H9 (cell line): Measurements from ENCODE around the gene TRMT44. TPM values are rescaled to one million over a fixed set of nuclear protein-coding genes. Genes with fewer than 3 reads are reported as not detected.

ENCODE experiments used
- DNase-seq: peaks from one replicate; pipeline ENCODE4 v3.0.0-alpha.2; 2017
- H2AFZ ChIP-seq: one replicate; pipeline ENCODE4 v1.6.1; 2013; ENCODE audit warnings: mild to moderate bottlenecking, low read length, control low read depth, moderate library complexity
- H2AK5ac ChIP-seq: 2 replicates; pipeline ENCODE4 v1.6.1; 2013; ENCODE audit warnings: low read length, control low read depth, mixed read lengths; ENCODE audit not compliant: insufficient read length
- H2BK120ac ChIP-seq: one replicate; pipeline ENCODE4 v1.6.1; 2013; ENCODE audit warnings: low read depth, mild to moderate bottlenecking, low read length, control low read depth, inconsistent platforms; ENCODE audit not compliant: poor library complexity, severe bottlenecking
- H2BK12ac ChIP-seq: 2 replicates; pipeline ENCODE4 v1.6.1; 2013; ENCODE audit warnings: low read length, control low read depth, mixed read lengths, low read depth; ENCODE audit not compliant: insufficient read length
- H2BK15ac ChIP-seq: 2 replicates; pipeline ENCODE4 v1.6.1; 2013; ENCODE audit warnings: low read depth, low read length, control low read depth
- H2BK20ac ChIP-seq: one replicate; pipeline ENCODE4 v1.6.1; 2013; ENCODE audit warnings: low read depth, mild to moderate bottlenecking, low read length, control low read depth, inconsistent platforms; ENCODE audit not compliant: poor library complexity, severe bottlenecking
- H2BK5ac ChIP-seq: 2 replicates; pipeline ENCODE4 v1.6.1; 2013; ENCODE audit warnings: low read length, control low read depth, mixed read lengths; ENCODE audit not compliant: insufficient read length
- H3K14ac ChIP-seq: 2 replicates; pipeline ENCODE4 v1.6.1; 2013; ENCODE audit warnings: low read length, control low read depth; ENCODE audit not compliant: insufficient read depth
- H3K18ac ChIP-seq: 2 replicates; pipeline ENCODE4 v1.6.1; 2013; ENCODE audit warnings: low read depth, mild to moderate bottlenecking, mixed read lengths, low read length, control low read depth; ENCODE audit not compliant: insufficient read length
- H3K23ac ChIP-seq: 2 replicates; pipeline ENCODE4 v1.6.1; 2013; ENCODE audit warnings: low read length, control low read depth, mixed read lengths, low read depth; ENCODE audit not compliant: insufficient read length
- H3K23me2 ChIP-seq: 2 replicates; pipeline ENCODE4 v1.6.1; 2013; ENCODE audit warnings: low read depth, mild to moderate bottlenecking, mixed read lengths, low read length, control low read depth; ENCODE audit not compliant: insufficient read length, poor library complexity, severe bottlenecking
- H3K27ac ChIP-seq: 2 replicates; pipeline ENCODE4 v1.5.1; 2013; ENCODE audit warnings: low read length, control low read depth, mixed read lengths, low read depth; ENCODE audit not compliant: insufficient read length
- H3K27me3 ChIP-seq: 2 replicates; pipeline ENCODE4 v1.6.1; 2013; ENCODE audit warnings: low read length, control low read depth, inconsistent platforms; ENCODE audit not compliant: insufficient read depth
- H3K4ac ChIP-seq: 2 replicates; pipeline ENCODE4 v1.6.1; 2013; ENCODE audit warnings: low read depth, mild to moderate bottlenecking, control low read depth, inconsistent platforms, low read length, moderate library complexity
- H3K4me1 ChIP-seq: 2 replicates; pipeline ENCODE4 v1.6.1; 2013; ENCODE audit warnings: low read length, control low read depth, inconsistent platforms; ENCODE audit not compliant: insufficient read depth
- H3K4me2 ChIP-seq: 2 replicates; pipeline ENCODE4 v1.6.1; 2013; ENCODE audit warnings: low read length, control low read depth, mixed read lengths; ENCODE audit not compliant: insufficient read length, insufficient read depth
- H3K56ac ChIP-seq: 2 replicates; pipeline ENCODE4 v1.6.1; 2013; ENCODE audit warnings: low read depth, mild to moderate bottlenecking, mixed read lengths, low read length, control low read depth; ENCODE audit not compliant: insufficient read length
- H3K79me1 ChIP-seq: 2 replicates; pipeline ENCODE4 v1.6.1; 2013; ENCODE audit warnings: low read depth, mild to moderate bottlenecking, moderate library complexity, low read length, control low read depth, inconsistent platforms; ENCODE audit not compliant: insufficient read depth, poor library complexity, severe bottlenecking
- H3K79me2 ChIP-seq: 2 replicates; pipeline ENCODE4 v1.6.1; 2013; ENCODE audit warnings: low read length, control low read depth, inconsistent platforms; ENCODE audit not compliant: insufficient read depth
- H3K9ac ChIP-seq: 2 replicates; pipeline ENCODE4 v1.6.1; 2013; ENCODE audit warnings: low read length, control low read depth, mixed read lengths; ENCODE audit not compliant: insufficient read length; ENCODE audit errors: extremely low read depth
- H3K9me3 ChIP-seq: one replicate; pipeline ENCODE4 v1.6.1; 2013; ENCODE audit warnings: low read depth, low read length, inconsistent platforms; ENCODE audit not compliant: control insufficient read depth
- H3T11ph ChIP-seq: one replicate; pipeline ENCODE4 v1.6.1; 2013; ENCODE audit warnings: mild to moderate bottlenecking, low read length, control low read depth, inconsistent platforms
- H4K20me1 ChIP-seq: one replicate; pipeline ENCODE4 v1.6.1; 2013; ENCODE audit not compliant: control insufficient read depth, insufficient read length, insufficient read depth
- H4K5ac ChIP-seq: 2 replicates; pipeline ENCODE4 v1.6.1; 2013; ENCODE audit warnings: low read depth, mild to moderate bottlenecking, mixed read lengths, low read length, control low read depth; ENCODE audit not compliant: insufficient read length
- H4K8ac ChIP-seq: replicated peaks from 2 replicates; pipeline ENCODE4 v1.6.1; 2013; ENCODE audit warnings: low read length, control low read depth, mixed read lengths, low read depth; ENCODE audit not compliant: insufficient read length
- H4K91ac ChIP-seq: 2 replicates; pipeline ENCODE4 v1.6.1; 2013; ENCODE audit warnings: low read depth, mild to moderate bottlenecking, moderate library complexity, mixed read lengths, low read length, control low read depth; ENCODE audit not compliant: insufficient read length
- H3K27ac Mint-ChIP-seq, 3 experiments: 2 replicates in 2 of 3; 3 replicates in 1 of 3; pipeline ENCODE4 v1.8.0; 2020 to 2021; ENCODE audit warnings: mixed read lengths in 3 of 3, mild to moderate bottlenecking in 1 of 3, moderate library complexity in 1 of 3
- H3K27me3 Mint-ChIP-seq: 2 replicates; pipeline ENCODE4 v1.8.0; 2021; ENCODE audit warnings: low read depth, mild to moderate bottlenecking, moderate library complexity, mixed read lengths
- H3K36me3 Mint-ChIP-seq, 3 experiments: 2 replicates in 2 of 3; 3 replicates in 1 of 3; pipeline ENCODE4 v1.8.0; 2020 to 2021; ENCODE audit warnings: low read depth in 3 of 3, mixed read lengths in 3 of 3; ENCODE audit not compliant: insufficient read depth in 1 of 3
- H3K4me1 Mint-ChIP-seq, 2 experiments: 2 replicates each; pipeline ENCODE4 v1.8.0; 2020; ENCODE audit warnings: mixed read lengths in 2 of 2
- H3K4me3 Mint-ChIP-seq, 2 experiments: 2 replicates in 1 of 2; 3 replicates in 1 of 2; pipeline ENCODE4 v1.8.0; 2020 to 2021; ENCODE audit warnings: mild to moderate bottlenecking in 2 of 2, mixed read lengths in 2 of 2, moderate library complexity in 1 of 2
- H3K9me3 Mint-ChIP-seq, 2 experiments: 2 replicates in 1 of 2; 3 replicates in 1 of 2; pipeline ENCODE4 v1.8.0; 2020; ENCODE audit warnings: mild to moderate bottlenecking in 2 of 2, mixed read lengths in 2 of 2, moderate library complexity in 1 of 2
- WGBS: extraction: QIAGEN DNeasy Blood & Tissue Kit; methylation state at CpG from one replicate; pipeline ENCODE4 v1.1.7; 2013; ENCODE audit warnings: missing lambda C conversion rate, low lambda C conversion rate, mixed read lengths; ENCODE audit not compliant: insufficient read length; ENCODE audit errors: extremely low coverage; 5-methylcytosine and 5-hydroxymethylcytosine counted together
- total RNA-seq: library from RNA; stranded (reverse); gene quantifications from 2 replicates; pipeline ENCODE4 v1.2.1, GENCODE V29; 2021
- TF ChIP-seq, protein P1 (sequence below): fragments of 200-600 bp; sonication (generic); conservative IDR thresholded peaks from 3 replicates; pipeline ENCODE4 v1.8.0; 2021; ENCODE audit warnings: antibody characterized with exemption, mild to moderate bottlenecking

TRMT44 gene
- total RNA-seq, 1 experiment from 2014 or later, result 22.8 TPM

DNA sequence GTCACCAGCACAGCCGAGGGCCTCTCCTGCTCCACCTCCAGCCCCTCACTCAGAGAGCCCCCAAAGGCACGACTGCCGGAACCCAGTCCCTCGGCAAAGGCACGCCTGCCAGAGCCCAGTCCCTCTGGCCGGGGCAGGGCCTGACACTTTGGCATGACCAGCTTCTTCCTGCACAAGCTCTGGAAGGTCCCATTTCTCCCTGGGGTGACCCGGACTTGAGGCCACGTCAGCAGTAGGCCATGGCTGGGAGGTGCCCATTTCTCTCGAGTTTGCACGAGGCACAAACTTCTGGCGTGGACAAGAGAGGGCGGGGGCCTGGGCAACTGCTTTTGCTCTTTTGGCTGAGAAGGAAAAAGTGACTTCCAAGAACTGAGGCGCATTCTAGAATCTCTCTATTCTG is 77.4 kb downstream of the TRMT44 start:
- H3K14ac ChIP-seq, result no peak overlapping the region; the same call in 1 of the 2 replicates
- no peaks in the 10 kb centered on the region for H3K9me3 ChIP-seq
- H4K5ac ChIP-seq, result no peak overlapping the region
- no peak overlapping the region for H2AK5ac ChIP-seq
- Mint-ChIP-seq H3K4me3 (no peak overlapping the region), H3K36me3 (peaks cover 7 to 8% (median 7%) of the 10 kb centered on the region in 3 experiments), H3K9me3 (peaks cover 7 to 10% of the 10 kb centered on the region in 2 experiments), H3K4me1 (no peaks in the 10 kb centered on the region; a peak in 1 of 4 replicates), H3K27ac (no peak overlapping the region), H3K27me3 (no peaks in the 10 kb centered on the region)
- no peak overlapping the region for H2BK15ac ChIP-seq
- no peak overlapping the region for H2BK12ac ChIP-seq
- no peaks in the 10 kb centered on the region for H3K79me2 ChIP-seq
- no peak overlapping the region for H3K18ac ChIP-seq
- no peak overlapping the region for H2BK5ac ChIP-seq
- DNase-seq, result no peak
- H3K23me2 ChIP-seq, result no peaks in the 10 kb centered on the region
- no peaks in the 10 kb centered on the region for H3K27me3 ChIP-seq
- H3T11ph ChIP-seq, result no peak overlapping the region
- H4K8ac ChIP-seq, result no peak overlapping the region
- H3K4ac ChIP-seq, result no peak overlapping the region
- H2BK20ac ChIP-seq, result no peak overlapping the region
- no peak overlapping the region for H2AFZ ChIP-seq
- H3K9ac ChIP-seq, result no peak overlapping the region
- no CpG with 5 or more reads among the region's 13 CpGs for WGBS
- TF ChIP-seq, protein P1, sequence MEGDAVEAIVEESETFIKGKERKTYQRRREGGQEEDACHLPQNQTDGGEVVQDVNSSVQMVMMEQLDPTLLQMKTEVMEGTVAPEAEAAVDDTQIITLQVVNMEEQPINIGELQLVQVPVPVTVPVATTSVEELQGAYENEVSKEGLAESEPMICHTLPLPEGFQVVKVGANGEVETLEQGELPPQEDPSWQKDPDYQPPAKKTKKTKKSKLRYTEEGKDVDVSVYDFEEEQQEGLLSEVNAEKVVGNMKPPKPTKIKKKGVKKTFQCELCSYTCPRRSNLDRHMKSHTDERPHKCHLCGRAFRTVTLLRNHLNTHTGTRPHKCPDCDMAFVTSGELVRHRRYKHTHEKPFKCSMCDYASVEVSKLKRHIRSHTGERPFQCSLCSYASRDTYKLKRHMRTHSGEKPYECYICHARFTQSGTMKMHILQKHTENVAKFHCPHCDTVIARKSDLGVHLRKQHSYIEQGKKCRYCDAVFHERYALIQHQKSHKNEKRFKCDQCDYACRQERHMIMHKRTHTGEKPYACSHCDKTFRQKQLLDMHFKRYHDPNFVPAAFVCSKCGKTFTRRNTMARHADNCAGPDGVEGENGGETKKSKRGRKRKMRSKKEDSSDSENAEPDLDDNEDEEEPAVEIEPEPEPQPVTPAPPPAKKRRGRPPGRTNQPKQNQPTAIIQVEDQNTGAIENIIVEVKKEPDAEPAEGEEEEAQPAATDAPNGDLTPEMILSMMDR, result no peak
- H4K91ac ChIP-seq, result no peak overlapping the region
- H3K56ac ChIP-seq, result no peak overlapping the region
- no peaks in the 10 kb centered on the region for H4K20me1 ChIP-seq
- no peak overlapping the region for H3K4me2 ChIP-seq
- no peaks in the 10 kb centered on the region for H3K4me1 ChIP-seq
- H3K23ac ChIP-seq, result no peak overlapping the region
- H2BK120ac ChIP-seq, result no peak overlapping the region
- no peaks in the 10 kb centered on the region for H3K79me1 ChIP-seq
- no peak overlapping the region for H3K27ac ChIP-seq
